ENCODE measurements around the gene TRIM31. TPM values are rescaled to one million over a fixed set of nuclear protein-coding genes. Genes with fewer than 3 reads are reported as not detected.

Gene TRIM31
- total RNA-seq, 2 donors from 2014 or later: 0.26 TPM; not detected in 1

GRCh38 chr6:30131947-30132497 lies 19.1 kb upstream of the TRIM31 start:
- H3K9me3 ChIP-seq: no peaks in the 10 kb centered on the region
- no peak for DNase-seq
- peaks cover 0 to 24% of the 10 kb centered on the region in 2 donors for H3K27me3 ChIP-seq

GRCh38 chr6:30130887-30131862 lies 18.3 kb upstream of the TRIM31 start:
- Histone ChIP-seq H3K36me3 (replicated peaks in 1 of 2; ENCODE audit: insufficient read depth in 1 of 2, low read depth in 2 of 2) (no peaks in the 10 kb centered on the region), H3K4me1 (peaks cover 10% of the 10 kb centered on the region), H3K4me3 (no peak overlapping the region), H3K27ac (no peak overlapping the region), H3K27me3 (peaks cover 0 to 24% of the 10 kb centered on the region in 2 donors), H3K9me3 (no peaks in the 10 kb centered on the region)
- intact Hi-C loops (cut with DNase I): no loop called here
- peak; percentile 93 for ATAC-seq
- DNase-seq: peak; percentile 74 to 88 (median 81)
- TF ChIP-seq CTCF (IDR thresholded peaks at IDR 0.05) (peak; percentile 94 to 99 (median 98)), POLR2A (IDR thresholded peaks at IDR 0.05) (no peak)
- 17 to 26% methylated on average over 16 of the region's 16 CpGs for WGBS, 2 donors

More at GRCh38 chr6:30131947-30132497, 19.1 kb upstream of the TRIM31 start:
- intact Hi-C loops (cut with DNase I): no loop called here
- 72 to 74% methylated on average over 2 of the region's 2 CpGs for WGBS, 2 donors
- Histone ChIP-seq H3K4me3 (no peak overlapping the region), H3K4me1 (peaks cover 10% of the 10 kb centered on the region), H3K27ac (no peak overlapping the region), H3K36me3 (replicated peaks in 1 of 2; ENCODE audit: insufficient read depth in 1 of 2, low read depth in 2 of 2) (no peaks in the 10 kb centered on the region)
- no peak for ATAC-seq
- TF ChIP-seq CTCF (IDR thresholded peaks at IDR 0.05) (no peak), POLR2A (IDR thresholded peaks at IDR 0.05) (no peak)

GRCh38 chr6:30130179-30130679 lies 17.3 kb upstream of the TRIM31 start:
- Histone ChIP-seq H3K4me1 (peaks cover 10% of the 10 kb centered on the region), H3K4me3 (no peak overlapping the region), H3K36me3 (replicated peaks in 1 of 2; ENCODE audit: insufficient read depth in 1 of 2, low read depth in 2 of 2) (no peaks in the 10 kb centered on the region), H3K9me3 (no peaks in the 10 kb centered on the region), H3K27ac (no peak overlapping the region), H3K27me3 (peaks cover 0 to 24% of the 10 kb centered on the region in 2 donors)
- intact Hi-C loops (cut with DNase I): no loop called here
- TF ChIP-seq CTCF (IDR thresholded peaks at IDR 0.05): no peak
- 52% methylated on average over 4 of the region's 4 CpGs for WGBS, 2 donors
- DNase-seq (no peak), ATAC-seq (no peak)

GRCh38 chr6:30129265-30130178 lies 16.6 kb upstream of the TRIM31 start:
- ATAC-seq: no peak
- intact Hi-C loops (cut with DNase I): no loop called here
- H3K4me1 ChIP-seq: peaks cover 10% of the 10 kb centered on the region

More at GRCh38 chr6:30129265-30130178, 16.6 kb upstream of the TRIM31 start:
- Histone ChIP-seq H3K27me3 (peaks cover 0 to 24% of the 10 kb centered on the region in 2 donors), H3K9me3 (no peaks in the 10 kb centered on the region), H3K27ac (no peak overlapping the region), H3K36me3 (replicated peaks in 1 of 2; ENCODE audit: insufficient read depth in 1 of 2, low read depth in 2 of 2) (no peaks in the 10 kb centered on the region), H3K4me3 (no peak overlapping the region)
- no peak for DNase-seq
- TF ChIP-seq POLR2A (IDR thresholded peaks at IDR 0.05): no peak
- TF ChIP-seq CTCF (IDR thresholded peaks at IDR 0.05): no peak
- 54 to 59% methylated on average over 10 of the region's 10 CpGs for WGBS, 2 donors

Data from body of pancreas (tissue), 4 donors.